ENCODE measurements around the gene FSCN2.

The FSCN2 gene

GRCh38 chr17:81544281-81544974, 16.3 kb downstream of the FSCN2 start:
- TF ChIP-seq, protein P1, sequence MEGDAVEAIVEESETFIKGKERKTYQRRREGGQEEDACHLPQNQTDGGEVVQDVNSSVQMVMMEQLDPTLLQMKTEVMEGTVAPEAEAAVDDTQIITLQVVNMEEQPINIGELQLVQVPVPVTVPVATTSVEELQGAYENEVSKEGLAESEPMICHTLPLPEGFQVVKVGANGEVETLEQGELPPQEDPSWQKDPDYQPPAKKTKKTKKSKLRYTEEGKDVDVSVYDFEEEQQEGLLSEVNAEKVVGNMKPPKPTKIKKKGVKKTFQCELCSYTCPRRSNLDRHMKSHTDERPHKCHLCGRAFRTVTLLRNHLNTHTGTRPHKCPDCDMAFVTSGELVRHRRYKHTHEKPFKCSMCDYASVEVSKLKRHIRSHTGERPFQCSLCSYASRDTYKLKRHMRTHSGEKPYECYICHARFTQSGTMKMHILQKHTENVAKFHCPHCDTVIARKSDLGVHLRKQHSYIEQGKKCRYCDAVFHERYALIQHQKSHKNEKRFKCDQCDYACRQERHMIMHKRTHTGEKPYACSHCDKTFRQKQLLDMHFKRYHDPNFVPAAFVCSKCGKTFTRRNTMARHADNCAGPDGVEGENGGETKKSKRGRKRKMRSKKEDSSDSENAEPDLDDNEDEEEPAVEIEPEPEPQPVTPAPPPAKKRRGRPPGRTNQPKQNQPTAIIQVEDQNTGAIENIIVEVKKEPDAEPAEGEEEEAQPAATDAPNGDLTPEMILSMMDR (IDR thresholded peaks at IDR 0.05; ENCODE audit: control extremely low read depth, extremely low read depth, low read depth, missing control alignments): no peak
- DNase-seq (ENCODE audit: extremely low spot score): no peak
- CTCF ChIA-PET: interaction anchor here (1.4 to 2.2 kb wide), 4 partner anchors 12 to 57 kb away, joined by 3 to 8 read pairs (median 6); no protein-coding TSS in a partner anchor
- POLR2A ChIA-PET: interaction anchor here (0.9 kb wide), 1 partner anchor 8 kb away, joined by 3 read pairs; no protein-coding TSS in a partner anchor

- ChIA-PET CTCF (interaction anchor here (1.1 kb wide), 1 partner anchor 27 kb away, joined by 4 read pairs; no protein-coding TSS in a partner anchor), POLR2A (no interaction called here)
- no peak for DNase-seq (ENCODE audit: extremely low spot score)
- TF ChIP-seq, protein P1 (IDR thresholded peaks at IDR 0.05; ENCODE audit: control extremely low read depth, extremely low read depth, low read depth, missing control alignments): no peak
These were observed 17.2 kb downstream of the FSCN2 start for GRCh38 chr17:81545160-81545949.

DNA sequence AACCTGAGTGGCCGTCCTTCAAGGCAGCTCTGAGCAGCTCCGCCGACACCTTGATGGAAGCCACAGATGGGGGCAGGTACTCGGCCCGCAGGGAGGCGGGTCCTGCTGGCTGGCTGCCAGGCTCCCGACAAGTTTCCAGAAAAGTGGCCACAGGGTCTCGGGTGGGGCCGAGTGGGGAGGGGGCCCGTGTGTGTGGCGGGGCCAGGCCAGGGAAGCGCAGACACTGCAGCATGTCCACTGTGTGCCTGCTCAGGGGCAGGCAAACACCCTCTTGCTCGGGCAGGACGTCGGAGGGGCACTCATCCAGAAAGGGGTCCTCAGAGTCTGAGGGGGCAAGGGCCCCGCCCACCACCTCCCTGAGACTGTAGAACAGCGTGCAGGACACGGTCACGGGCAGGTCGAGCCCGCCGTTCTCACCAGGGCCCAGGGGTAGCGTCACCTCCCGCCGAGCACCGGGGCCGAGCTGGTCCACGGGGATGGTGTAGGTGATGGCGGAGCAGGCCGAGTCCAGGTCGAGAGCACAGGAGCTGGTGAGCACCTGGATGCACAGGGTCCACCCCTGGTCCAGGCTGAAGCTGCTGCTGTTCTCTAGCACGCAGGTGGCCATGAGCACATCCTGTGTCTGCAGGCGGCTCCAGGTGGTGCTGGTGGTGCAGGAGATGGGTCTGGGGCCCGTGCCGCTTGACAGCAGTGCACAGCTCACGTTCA, 18.9 kb downstream of the FSCN2 start:
- ChIA-PET POLR2A (no interaction called here), CTCF (interaction anchor here (1.9 kb wide), 1 partner anchor 28 kb away, joined by 6 read pairs; no protein-coding TSS in a partner anchor)
- TF ChIP-seq, protein P1 (IDR thresholded peaks at IDR 0.05; ENCODE audit: control extremely low read depth, extremely low read depth, low read depth, missing control alignments): no peak
- DNase-seq (ENCODE audit: extremely low spot score): no peak

GRCh38 chr17:81547614-81547982, 19.4 kb downstream of the FSCN2 start:
- ChIA-PET CTCF (interaction anchor here (1.9 kb wide), 1 partner anchor 29 kb away, joined by 6 read pairs; no protein-coding TSS in a partner anchor), POLR2A (no interaction called here)
- DNase-seq (ENCODE audit: extremely low spot score): no peak
- TF ChIP-seq, protein P1 (IDR thresholded peaks at IDR 0.05; ENCODE audit: control extremely low read depth, extremely low read depth, low read depth, missing control alignments): no peak

- no peak for DNase-seq (ENCODE audit: extremely low spot score)
- ChIA-PET POLR2A (no interaction called here), CTCF (no interaction called here)
- TF ChIP-seq, protein P1 (IDR thresholded peaks at IDR 0.05; ENCODE audit: control extremely low read depth, extremely low read depth, low read depth, missing control alignments): no peak
These were observed 20.9 kb downstream of the FSCN2 start for GRCh38 chr17:81549031-81549557.

DNA sequence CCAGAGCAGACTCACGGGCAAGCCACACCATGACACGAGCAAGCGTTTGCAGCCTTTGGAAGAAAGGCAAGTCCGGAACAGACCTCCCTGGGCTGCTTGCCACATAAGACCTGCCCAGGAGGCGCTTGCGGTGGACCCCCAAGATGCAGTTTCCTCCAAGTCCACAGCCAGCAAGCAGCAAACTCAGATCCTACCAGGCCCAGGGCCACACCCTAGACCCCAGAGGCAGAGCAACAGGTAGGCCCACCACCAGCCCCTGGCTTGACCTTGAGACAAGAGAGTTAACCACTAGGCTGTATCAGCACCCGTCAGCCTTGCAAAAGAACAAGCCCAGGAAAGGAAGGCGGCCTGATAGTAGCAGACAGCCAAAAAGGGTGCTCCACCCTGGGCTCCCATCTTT, 21.6 kb downstream of the FSCN2 start:
- TF ChIP-seq, protein P1 (IDR thresholded peaks at IDR 0.05; ENCODE audit: control extremely low read depth, extremely low read depth, low read depth, missing control alignments): no peak
- ChIA-PET CTCF (no interaction called here), POLR2A (no interaction called here)
- DNase-seq (ENCODE audit: extremely low spot score): no peak

Measured in GM10248 (cell line).